Smooth muscle cell of the umbilical artery (primary cell): Measurements from ENCODE around the gene GFPT1. TPM values are rescaled to one million over a fixed set of nuclear protein-coding genes. Genes with fewer than 3 reads are reported as not detected.

Experiments used
- total RNA-seq: library from RNA; depleted of rRNA; stranded (reverse); fragments of >200 nt; gene quantifications from 2 replicates; pipeline ENCODE4 v1.2.3, GENCODE V29; 2014

GFPT1 gene
- 93.2 and 95.9 TPM in 2 replicates for total RNA-seq

GRCh38 chr2:69386789-69387734, at the start of gene GFPT1:
Gene GFPT1 (minus strand): TSS chr2:69387227. CDS start chr2:69387071, 156 bp downstream.

Other genes with a start within 250 kb of the GFPT1 start
- 25.2 and 31.8 TPM in 2 replicates for gene NFU1, start 50.2 kb upstream of the GFPT1 start, total RNA-seq